ENCODE data around the gene CES3. TPM values are rescaled to one million over a fixed set of nuclear protein-coding genes. Genes with fewer than 3 reads are reported as not detected.
"Not testable (repeated sequence)": the region's sequence is repeated elsewhere in the genome, so short reads cannot be mapped to it uniquely, and the experiment has no call there.

Gene CES3
- total and polyA plus RNA-seq, 2 donors (not counting 3 experiments of a cell fraction or from before 2014, with no cell fraction given), result 0.10 TPM; not detected in 1

DNA sequence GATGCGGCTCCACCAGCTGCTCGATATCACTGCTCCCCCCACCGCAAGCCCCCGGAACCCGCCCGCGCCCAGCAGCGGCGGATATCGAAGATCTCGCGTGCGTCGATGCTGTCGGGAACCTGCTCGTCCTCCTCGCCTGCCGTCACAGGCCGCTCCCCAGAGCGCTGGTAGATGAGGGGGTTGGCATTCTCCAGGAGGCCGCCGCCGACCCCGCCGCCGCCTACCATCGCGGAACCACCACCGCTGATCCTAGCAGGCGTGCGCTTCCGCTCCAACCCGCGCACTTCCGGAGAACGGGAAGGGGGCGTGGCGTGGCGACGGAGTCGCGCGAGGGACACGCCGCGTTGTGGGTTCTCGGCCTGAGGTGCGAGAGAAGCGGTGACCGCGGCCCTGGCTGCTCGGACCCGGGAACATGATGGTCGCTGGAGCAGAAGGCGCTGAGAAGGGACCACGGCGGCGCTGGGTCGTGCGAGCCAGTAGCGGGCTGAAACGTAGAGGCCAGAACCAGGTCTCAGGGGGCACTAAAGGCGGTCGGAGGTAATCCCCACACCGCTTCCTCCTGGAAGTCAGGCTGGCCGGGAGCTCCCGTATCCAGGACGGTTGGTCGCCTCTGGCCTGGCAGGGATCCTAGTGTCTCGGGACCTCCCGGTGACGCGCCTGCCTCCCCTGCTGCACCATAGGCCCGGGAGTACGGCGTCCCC lies 26.8 kb upstream of the CES3 start, which contains the start of gene CIAO2B:
CIAO2B (minus strand) TSS at position 265 of the 701 bp plus-strand sequence; CDS start at position 227, 38 bp downstream.
- peak within 1 kb of the TSS; percentile 67 for H3K27ac ChIP-seq (ENCODE audit: insufficient read depth, low read depth, low read length)
- no peaks in the 10 kb centered on the region for H3K27me3 ChIP-seq (ENCODE audit: control insufficient read depth in 2 of 2, insufficient read depth in 2 of 2, low read length in 2 of 2)
- FAIRE-seq (peak; percentile 84), DNase-seq (ENCODE audit: low read depth, low spot score) (peak; percentile 87)
- CTCF ChIA-PET, result interaction anchor here (0.8 to 2.4 kb wide), 3 partner anchors 9 to 221 kb away, joined by 3 to 12 read pairs (median 6); partner anchors contain the start of gene RRAD
- TF ChIP-seq JUN (IDR thresholded peaks at IDR 0.05; ENCODE audit: borderline replicate concordance, insufficient read depth, insufficient read length, low read depth), result no peak
- TF ChIP-seq CTCF (IDR thresholded peaks at IDR 0.05; ENCODE audit: extremely low read depth in 1 of 2, insufficient read depth in 1 of 2, low read depth in 1 of 2, low read length in 2 of 2), result no peak
- peak; percentile 84 for TF ChIP-seq POLR2A (IDR thresholded peaks at IDR 0.05; ENCODE audit: low read depth, low read length)
- TF ChIP-seq POLR2AphosphoS5 (IDR thresholded peaks at IDR 0.05; ENCODE audit: insufficient read depth, low read depth, low read length), result peak; percentile 83
- no peak for TF ChIP-seq FOS (IDR thresholded peaks at IDR 0.05; ENCODE audit: borderline replicate concordance, insufficient read depth, low read length)
- no peak for TF ChIP-seq EZH2 (IDR thresholded peaks at IDR 0.05; ENCODE audit: borderline replicate concordance, low read depth, low read length, severe bottlenecking)
- TF ChIP-seq GATA2 (IDR thresholded peaks at IDR 0.05; ENCODE audit: insufficient read depth, insufficient read length, low read depth, low read length), result no peak
- TF ChIP-seq MAX (IDR thresholded peaks at IDR 0.05; ENCODE audit: insufficient read depth, insufficient read length), result peak; percentile 38
- no peak for TF ChIP-seq MYC (IDR thresholded peaks at IDR 0.05; ENCODE audit: low read depth, low read length)
- peaks cover 20% of the 10 kb centered on the region for H3K79me2 ChIP-seq (ENCODE audit: control insufficient read depth, insufficient read depth, low read length)
- TSS peak; percentile 51 for BruUV-seq (replicated peaks)
- no peaks in the 10 kb centered on the region for H3K9me1 ChIP-seq (replicated peaks; ENCODE audit: control insufficient read depth, extremely low read depth, insufficient read depth, low read length)
- no peaks in the 10 kb centered on the region for H3K36me3 ChIP-seq (ENCODE audit: control insufficient read depth in 2 of 2, extremely low read depth in 1 of 2, insufficient read depth in 2 of 2, low read length in 2 of 2)
- peak within 1 kb of the TSS; percentile 84 for H3K4me2 ChIP-seq (ENCODE audit: insufficient read depth, low read length)
- H3K9me3 ChIP-seq (replicated peaks; ENCODE audit: control insufficient read depth, insufficient read depth, low read length), result no peaks in the 10 kb centered on the region
- H4K20me1 ChIP-seq (replicated peaks; ENCODE audit: control insufficient read depth, extremely low read depth, insufficient read depth, low read length), result no peaks in the 10 kb centered on the region
- peak within 1 kb of the TSS; percentile 22 to 88 (median 83) for H3K4me3 ChIP-seq (replicated peaks in 1 of 3; ENCODE audit: insufficient read depth in 1 of 3, low read depth in 1 of 3, low read length in 3 of 3)
- POLR2A ChIA-PET, result interaction anchor here (0.5 to 1.6 kb wide), 2 partner anchors 61 to 498 kb away, joined by 3 read pairs; no protein-coding TSS in a partner anchor
- peak within 1 kb of the TSS; percentile 79 for H3K9ac ChIP-seq (replicated peaks; ENCODE audit: extremely low read depth, insufficient read depth, low read length)
- H3K4me1 ChIP-seq (ENCODE audit: control insufficient read depth, extremely low read depth, insufficient read depth, low read length), result peaks cover 7% of the 10 kb centered on the region
- dilution Hi-C loops (cut with MboI; ENCODE audit: extremely low pct_ligation_motif_present, low sequenced_read_pairs) (no loop called here), intact Hi-C loops (cut with micrococcal nuclease) (no loop called here)
- H2AFZ ChIP-seq (ENCODE audit: low read depth, low read length), result peak within 1 kb of the TSS; percentile 63

DNA sequence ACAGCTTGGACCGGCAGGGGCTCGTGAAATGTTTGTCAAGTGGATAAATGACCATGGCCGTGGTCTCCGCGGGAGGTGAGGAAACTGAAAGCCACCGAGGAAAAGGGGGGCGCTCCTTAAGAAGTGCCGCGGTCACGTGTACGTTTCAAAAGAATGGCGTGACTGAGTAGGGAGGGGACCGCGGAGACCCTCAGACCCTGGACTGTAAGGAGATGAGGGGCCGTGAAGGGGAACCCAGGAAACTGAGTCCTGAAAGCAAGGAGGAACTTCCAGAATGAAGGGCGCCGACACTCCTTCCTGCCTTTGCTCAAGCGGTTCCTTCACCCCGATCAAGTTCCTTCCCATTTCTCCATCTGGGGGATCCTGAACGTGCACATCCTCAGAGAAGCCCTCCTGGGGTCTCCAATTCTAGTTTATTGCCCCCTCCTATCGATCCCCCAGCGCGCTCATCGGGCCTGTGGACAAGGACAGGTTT lies 26.2 kb upstream of the CES3 start:
- peak overlapping the region; percentile 2 to 88 (median 58) for H3K4me3 ChIP-seq (replicated peaks in 1 of 3; ENCODE audit: insufficient read depth in 1 of 3, low read depth in 1 of 3, low read length in 3 of 3)
- POLR2A ChIA-PET, result interaction anchor here (0.5 to 1.6 kb wide), 2 partner anchors 62 to 497 kb away, joined by 3 read pairs; no protein-coding TSS in a partner anchor
- H3K79me2 ChIP-seq (ENCODE audit: control insufficient read depth, insufficient read depth, low read length), result peaks cover 20% of the 10 kb centered on the region
- H3K27ac ChIP-seq (ENCODE audit: insufficient read depth, low read depth, low read length), result peak overlapping the region; percentile 67
- CTCF ChIA-PET, result interaction anchor here (0.8 to 2.4 kb wide), 3 partner anchors 9 to 220 kb away, joined by 3 to 12 read pairs (median 6); partner anchors contain the start of gene RRAD
- peak overlapping the region; percentile 78 for H3K4me2 ChIP-seq (ENCODE audit: insufficient read depth, low read length)
- H3K9me1 ChIP-seq (replicated peaks; ENCODE audit: control insufficient read depth, extremely low read depth, insufficient read depth, low read length); DNase-seq (ENCODE audit: low read depth, low spot score); H4K20me1 ChIP-seq (replicated peaks; ENCODE audit: control insufficient read depth, extremely low read depth, insufficient read depth, low read length); intact Hi-C loops (cut with micrococcal nuclease); H3K4me1 ChIP-seq (ENCODE audit: control insufficient read depth, extremely low read depth, insufficient read depth, low read length); H3K36me3 ChIP-seq (ENCODE audit: control insufficient read depth in 2 of 2, extremely low read depth in 1 of 2, insufficient read depth in 2 of 2, low read length in 2 of 2); H3K27me3 ChIP-seq (ENCODE audit: control insufficient read depth in 2 of 2, insufficient read depth in 2 of 2, low read length in 2 of 2); H3K9me3 ChIP-seq (replicated peaks; ENCODE audit: control insufficient read depth, insufficient read depth, low read length); dilution Hi-C loops (cut with MboI; ENCODE audit: extremely low pct_ligation_motif_present, low sequenced_read_pairs); BruUV-seq (replicated peaks): not testable (repeated sequence)
- H2AFZ ChIP-seq (ENCODE audit: low read depth, low read length), result peak overlapping the region; percentile 63
- H3K9ac ChIP-seq (replicated peaks; ENCODE audit: extremely low read depth, insufficient read depth, low read length), result peak overlapping the region; percentile 79
- peak; percentile 82 for FAIRE-seq

Measured in endothelial cell of umbilical vein (primary cell).